T-helper 17 cell (primary cell): ENCODE results near the gene HLA-E. TPM values are rescaled to one million over a fixed set of nuclear protein-coding genes. Genes with fewer than 3 reads are reported as not detected.
A peak's percentile ranks its signal among the peaks of the same experiment; 100 is the strongest.
"Not testable (repeated sequence)": the region's sequence is repeated elsewhere in the genome, so short reads cannot be mapped to it uniquely, and the experiment has no call there.

ENCODE experiments used
- ATAC-seq: fragments of 150-1000 bp; cut with Tn5 transposase; 2 replicates; pipeline ENCODE4 v1.10.0; 2021; ENCODE audit warnings: mild to moderate bottlenecking, moderate library complexity
- DNase-seq, 3 donors: peaks; one replicate each; pipeline versions ENCODE4 v3.0.0 to v3.0.0-alpha.2; 2020 to 2021
- H3K9me3 ChIP-seq: one replicate; pipeline ENCODE4 v1.7.0; 2013; ENCODE audit warnings: low read length, mild to moderate bottlenecking; ENCODE audit not compliant: control insufficient read depth, poor library complexity, severe bottlenecking
- H3K27ac Mint-ChIP-seq: one replicate; pipeline ENCODE4 v1.8.0; 2022; ENCODE audit warnings: mild to moderate bottlenecking, moderate library complexity, mixed read lengths
- H3K27me3 Mint-ChIP-seq: one replicate; pipeline ENCODE4 v1.8.0; 2022; ENCODE audit warnings: mixed read lengths
- H3K36me3 Mint-ChIP-seq: one replicate; pipeline ENCODE4 v1.8.0; 2022; ENCODE audit warnings: low read depth, mixed read lengths
- H3K4me1 Mint-ChIP-seq: one replicate; pipeline ENCODE4 v1.8.0; 2022; ENCODE audit warnings: mild to moderate bottlenecking, mixed read lengths
- H3K4me3 Mint-ChIP-seq: one replicate; pipeline ENCODE4 v1.8.0; 2022; ENCODE audit warnings: mild to moderate bottlenecking, moderate library complexity, mixed read lengths
- total RNA-seq, 4 donors: library from RNA in 2 of 4; stranded (reverse) in 2 of 4; gene quantifications; one replicate each; pipeline ENCODE4 v1.2.3 and lab custom pipeline; 2022 to 2026

HLA-E gene
- total RNA-seq, 2 donors from 2014 or later: 1,324 to 1,494 TPM

DNA sequence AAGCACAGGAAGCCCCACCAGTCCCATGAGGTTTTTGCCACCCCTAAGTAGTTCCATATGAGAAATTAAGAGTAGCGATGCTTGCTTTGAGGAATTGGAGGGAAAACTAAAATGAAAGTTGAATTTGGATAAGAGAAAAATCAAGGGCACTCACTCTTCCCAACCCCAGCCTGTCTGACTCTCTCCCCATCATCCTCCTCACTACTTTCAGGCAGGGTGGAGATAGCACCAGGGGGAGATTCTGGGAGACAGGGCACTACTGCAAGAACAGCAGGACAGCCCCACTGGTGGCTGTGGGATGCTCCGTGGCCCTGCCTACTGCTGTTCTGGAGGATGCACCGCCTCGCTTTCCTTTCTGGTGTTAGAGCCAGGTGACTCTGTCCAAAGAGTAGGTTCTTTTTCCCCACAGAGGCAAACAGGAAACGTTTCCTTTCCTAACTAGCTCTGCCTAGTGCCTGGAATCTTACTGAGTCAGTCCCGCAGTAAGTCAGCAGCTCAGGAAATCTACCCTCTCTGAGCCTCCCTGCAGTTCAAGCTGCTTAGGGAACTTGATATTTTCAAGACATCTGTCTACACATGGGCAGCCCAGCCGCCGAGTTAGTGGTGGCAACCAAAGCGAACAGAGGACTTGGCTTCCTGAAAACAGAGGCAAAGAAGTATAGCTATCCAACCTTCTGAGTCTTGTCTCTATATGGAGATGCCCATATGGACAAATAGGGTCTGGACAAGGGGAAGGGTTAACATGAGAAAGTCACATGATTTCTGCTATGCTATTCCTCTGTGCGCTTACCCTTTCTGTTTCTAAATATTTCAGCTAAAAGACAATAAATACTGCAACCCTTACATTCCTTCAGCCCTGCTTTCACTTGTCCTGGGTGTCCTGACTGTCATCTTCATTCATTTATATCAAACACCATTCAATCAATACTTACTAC, 11.4 kb downstream of the HLA-E start:
- Mint-ChIP-seq H3K4me1 (peaks cover 29% of the 10 kb centered on the region), H3K4me3 (peak overlapping the region; percentile 76), H3K27me3 (no peaks in the 10 kb centered on the region), H3K36me3 (no peaks in the 10 kb centered on the region), H3K27ac (peak overlapping the region; percentile 86)
- DNase-seq (no peak), ATAC-seq (peak; percentile 37)
- H3K9me3 ChIP-seq: no peaks in the 10 kb centered on the region

GRCh38 chr6:30507849-30508827, 18.8 kb downstream of the HLA-E start:
- Mint-ChIP-seq H3K4me1 (peaks cover 36% of the 10 kb centered on the region), H3K27ac (peak overlapping the region; percentile 93), H3K4me3 (peak overlapping the region; percentile 86), H3K36me3 (no peaks in the 10 kb centered on the region), H3K27me3 (no peaks in the 10 kb centered on the region)
- no peaks in the 10 kb centered on the region for H3K9me3 ChIP-seq
- no peak for ATAC-seq
- DNase-seq: no peak

DNA sequence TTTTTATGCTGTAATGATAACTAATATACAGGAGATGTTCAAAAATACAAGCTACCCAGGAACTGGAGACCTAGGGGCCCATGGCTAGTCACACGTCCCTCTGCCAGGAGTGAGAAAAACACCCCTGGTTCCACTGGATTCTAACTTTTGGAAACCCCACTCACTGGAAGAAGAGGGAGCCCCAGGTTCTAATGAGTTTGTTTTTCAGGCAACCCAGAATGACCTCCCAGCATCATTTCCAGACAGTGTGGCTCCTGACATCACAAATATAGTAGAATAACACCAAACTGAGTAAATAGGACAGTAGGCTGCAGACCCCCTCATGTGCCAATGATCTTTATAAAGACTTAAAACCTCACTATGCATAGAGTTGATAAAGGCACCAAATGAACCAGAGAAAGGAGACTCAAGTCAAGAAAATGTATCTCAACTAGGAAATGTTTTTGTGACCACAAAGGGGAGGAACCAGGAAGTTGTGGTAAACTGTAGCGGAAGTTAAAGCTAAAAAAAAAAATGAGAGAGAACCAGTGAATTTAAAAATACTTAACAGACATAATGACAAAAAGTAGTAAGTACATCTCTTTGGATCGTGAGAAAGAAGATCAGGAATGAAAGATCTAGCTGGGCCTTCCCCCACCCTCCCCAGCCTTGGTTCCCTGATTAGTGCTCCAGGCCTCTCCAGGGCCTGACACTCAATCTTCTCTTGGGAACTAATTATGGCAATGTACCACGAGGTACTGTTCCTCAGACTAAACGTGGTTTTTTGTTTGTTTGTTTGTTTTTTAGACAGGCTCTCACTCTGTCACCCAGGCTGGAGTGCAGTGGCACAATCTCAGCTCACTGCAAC, 19.8 kb downstream of the HLA-E start:
- Mint-ChIP-seq H3K36me3 (no peaks in the 10 kb centered on the region), H3K27me3 (no peaks in the 10 kb centered on the region), H3K27ac (peak overlapping the region; percentile 93), H3K4me3 (peak overlapping the region; percentile 86), H3K4me1 (peaks cover 36% of the 10 kb centered on the region)
- no peaks in the 10 kb centered on the region for H3K9me3 ChIP-seq
- ATAC-seq (peak; percentile 89), DNase-seq (no peak)

- ATAC-seq (no peak), DNase-seq (no peak)
- Mint-ChIP-seq H3K4me1 (peaks cover 44% of the 10 kb centered on the region), H3K27ac (peak overlapping the region; percentile 41), H3K27me3 (no peaks in the 10 kb centered on the region), H3K36me3 (no peaks in the 10 kb centered on the region), H3K4me3 (no peak overlapping the region)
- H3K9me3 ChIP-seq: no peaks in the 10 kb centered on the region
Measured at GRCh38 chr6:30510419-30511168, 21.3 kb downstream of the HLA-E start.

GRCh38 chr6:30511169-30511546, 21.8 kb downstream of the HLA-E start:
- Mint-ChIP-seq H3K27ac (peak overlapping the region; percentile 41), H3K36me3 (no peaks in the 10 kb centered on the region), H3K27me3 (no peaks in the 10 kb centered on the region), H3K4me3 (no peak overlapping the region), H3K4me1 (peaks cover 44% of the 10 kb centered on the region)
- no peak for ATAC-seq
- no peaks in the 10 kb centered on the region for H3K9me3 ChIP-seq
- DNase-seq: no peak

GRCh38 chr6:30513451-30513850, 24.1 kb downstream of the HLA-E start:
- Mint-ChIP-seq H3K4me3 (no peak overlapping the region), H3K4me1 (peaks cover 35% of the 10 kb centered on the region), H3K27me3 (no peaks in the 10 kb centered on the region), H3K36me3 (no peaks in the 10 kb centered on the region), H3K27ac (no peak overlapping the region)
- H3K9me3 ChIP-seq: no peaks in the 10 kb centered on the region
- DNase-seq: no peak
- no peak for ATAC-seq

- peaks cover 26% of the 10 kb centered on the region for H3K4me1 Mint-ChIP-seq
Measured at GRCh38 chr6:30515106-30515505, 25.8 kb downstream of the HLA-E start.

GRCh38 chr6:30515944-30516753, 26.8 kb downstream of the HLA-E start:
- H3K4me1 Mint-ChIP-seq: peaks cover 21% of the 10 kb centered on the region
- DNase-seq (peak; percentile 75 to 87 (median 77)), ATAC-seq (peak; percentile 89)
- no peaks in the 10 kb centered on the region for H3K9me3 ChIP-seq
- H3K27ac Mint-ChIP-seq: peak overlapping the region; percentile 98
- H3K27me3 Mint-ChIP-seq: no peaks in the 10 kb centered on the region
- H3K36me3 Mint-ChIP-seq: no peaks in the 10 kb centered on the region
- peak overlapping the region; percentile 85 for H3K4me3 Mint-ChIP-seq

More at GRCh38 chr6:30515106-30515505, 25.8 kb downstream of the HLA-E start:
- Mint-ChIP-seq H3K27me3 (no peaks in the 10 kb centered on the region), H3K4me3 (peak overlapping the region; percentile 85), H3K27ac (peak overlapping the region; percentile 98), H3K36me3 (no peaks in the 10 kb centered on the region)
- H3K9me3 ChIP-seq: no peaks in the 10 kb centered on the region
- ATAC-seq (no peak), DNase-seq (no peak)

GRCh38 chr6:30516754-30517076, 27.4 kb downstream of the HLA-E start:
- H3K4me3 Mint-ChIP-seq: peak overlapping the region; percentile 85
- not testable (repeated sequence) for ATAC-seq, H3K9me3 ChIP-seq, H3K27me3 Mint-ChIP-seq, DNase-seq, H3K36me3 Mint-ChIP-seq
- peaks cover 15% of the 10 kb centered on the region for H3K4me1 Mint-ChIP-seq
- peak overlapping the region; percentile 98 for H3K27ac Mint-ChIP-seq

DNA sequence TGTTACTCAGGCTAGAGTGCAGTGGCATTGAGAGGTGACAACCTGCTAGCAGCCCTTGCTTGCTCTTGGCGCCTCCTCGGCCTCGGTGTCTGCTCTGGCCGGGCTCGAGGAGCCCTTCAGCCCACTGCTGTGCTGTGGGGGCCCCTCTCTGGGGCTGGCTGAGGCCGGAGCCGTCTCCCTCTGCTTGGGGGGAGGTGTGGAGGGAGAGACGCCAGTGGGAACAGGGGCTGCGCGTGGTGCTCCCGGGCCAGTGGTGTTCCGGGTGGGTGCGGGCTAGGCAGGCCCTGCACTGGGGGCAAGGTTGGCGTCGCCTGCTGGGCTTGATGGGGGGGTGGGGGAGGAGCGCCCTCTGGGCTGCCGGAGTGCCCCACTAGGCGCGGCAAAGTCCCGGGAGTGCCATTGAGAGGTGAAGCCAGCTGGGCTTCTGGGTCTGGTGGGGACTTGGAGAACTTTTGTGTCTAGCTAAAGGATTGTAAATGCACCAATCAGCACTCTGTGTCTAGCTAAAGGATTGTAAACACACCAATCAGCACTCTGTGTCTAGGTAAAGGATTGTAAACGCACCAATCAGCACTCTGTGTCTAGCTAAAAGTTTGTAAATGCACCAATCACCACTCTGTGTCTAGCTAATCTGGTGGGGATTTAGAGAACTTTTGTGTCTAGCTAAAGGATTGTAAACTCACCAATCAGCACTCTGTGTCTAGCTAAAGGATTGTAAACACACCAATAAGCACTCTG, 28.6 kb downstream of the HLA-E start:
- DNase-seq, ATAC-seq, H3K27me3 Mint-ChIP-seq, H3K4me3 Mint-ChIP-seq, H3K9me3 ChIP-seq, H3K36me3 Mint-ChIP-seq: not testable (repeated sequence)
- H3K4me1 Mint-ChIP-seq: peaks cover 13% of the 10 kb centered on the region
- peak overlapping the region; percentile 98 for H3K27ac Mint-ChIP-seq

GRCh38 chr6:30518505-30519145, 29.3 kb downstream of the HLA-E start:
- DNase-seq, H3K4me3 Mint-ChIP-seq, H3K36me3 Mint-ChIP-seq, H3K9me3 ChIP-seq, ATAC-seq, H3K27me3 Mint-ChIP-seq: not testable (repeated sequence)
- Mint-ChIP-seq H3K4me1 (peaks cover 15% of the 10 kb centered on the region), H3K27ac (peak overlapping the region; percentile 98)
